Cerebellar nuclear complex (tissue), 1 donor: ENCODE data around the gene DPYSL5.
"Not testable (repeated sequence)": the region's sequence is repeated elsewhere in the genome, so short reads cannot be mapped to it uniquely, and the experiment has no call there.

ENCODE experiments used
- DNase-seq, 2 experiments: peaks; one replicate each; lab custom pipeline; 2025; lab: John Stamatoyannopoulos, UW

DPYSL5 gene

GRCh38 chr2:26901326-26902183 is 53.6 kb downstream of the DPYSL5 start:
- DNase-seq: no peak

DNA sequence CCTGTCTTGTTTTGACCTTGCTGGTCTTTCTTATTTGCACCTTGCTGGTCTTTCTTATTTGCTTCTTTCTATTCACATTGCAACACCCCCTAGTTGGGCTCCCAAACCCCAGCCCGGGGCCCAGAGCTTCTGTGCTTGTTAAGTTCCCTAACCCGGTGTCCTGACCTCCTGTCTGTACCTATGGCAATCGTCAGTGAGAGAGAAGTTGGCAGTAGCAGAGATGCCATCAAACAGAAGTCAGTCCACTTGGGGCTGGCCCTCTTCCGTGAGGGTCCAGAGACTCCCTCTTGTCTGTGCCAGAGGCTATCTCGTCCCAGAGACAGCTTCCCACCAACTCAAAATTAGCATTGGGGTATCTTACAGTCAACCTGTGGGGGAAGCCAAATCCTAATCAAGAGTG is 55.7 kb downstream of the DPYSL5 start:
- DNase-seq: no peak

GRCh38 chr2:26904839-26905238 is 56.9 kb downstream of the DPYSL5 start:
- DNase-seq: no peak

GRCh38 chr2:26905341-26906198 is 57.6 kb downstream of the DPYSL5 start:
- DNase-seq: no peak

GRCh38 chr2:26907416-26907815 is 59.5 kb downstream of the DPYSL5 start:
- no peak for DNase-seq

DNA sequence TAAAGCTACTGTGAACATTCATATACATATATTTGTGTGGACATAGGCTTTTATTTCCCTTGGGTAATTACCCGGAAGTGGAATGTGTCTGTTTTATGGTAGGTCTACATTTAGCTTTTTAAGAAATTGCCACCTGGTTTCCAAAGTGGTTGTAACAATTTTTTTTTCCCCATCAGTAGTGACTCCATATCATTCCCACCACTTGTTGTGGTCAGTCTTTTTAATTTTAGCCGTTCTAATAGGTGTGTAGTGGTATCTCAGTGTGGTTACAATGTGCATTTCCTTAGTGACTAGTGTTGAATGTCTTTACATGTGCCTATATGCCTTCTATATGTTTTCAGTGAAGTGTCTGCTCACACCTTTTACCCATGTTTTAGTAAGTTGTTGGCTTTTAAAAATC is 62.2 kb downstream of the DPYSL5 start:
- no peak for DNase-seq

DNA sequence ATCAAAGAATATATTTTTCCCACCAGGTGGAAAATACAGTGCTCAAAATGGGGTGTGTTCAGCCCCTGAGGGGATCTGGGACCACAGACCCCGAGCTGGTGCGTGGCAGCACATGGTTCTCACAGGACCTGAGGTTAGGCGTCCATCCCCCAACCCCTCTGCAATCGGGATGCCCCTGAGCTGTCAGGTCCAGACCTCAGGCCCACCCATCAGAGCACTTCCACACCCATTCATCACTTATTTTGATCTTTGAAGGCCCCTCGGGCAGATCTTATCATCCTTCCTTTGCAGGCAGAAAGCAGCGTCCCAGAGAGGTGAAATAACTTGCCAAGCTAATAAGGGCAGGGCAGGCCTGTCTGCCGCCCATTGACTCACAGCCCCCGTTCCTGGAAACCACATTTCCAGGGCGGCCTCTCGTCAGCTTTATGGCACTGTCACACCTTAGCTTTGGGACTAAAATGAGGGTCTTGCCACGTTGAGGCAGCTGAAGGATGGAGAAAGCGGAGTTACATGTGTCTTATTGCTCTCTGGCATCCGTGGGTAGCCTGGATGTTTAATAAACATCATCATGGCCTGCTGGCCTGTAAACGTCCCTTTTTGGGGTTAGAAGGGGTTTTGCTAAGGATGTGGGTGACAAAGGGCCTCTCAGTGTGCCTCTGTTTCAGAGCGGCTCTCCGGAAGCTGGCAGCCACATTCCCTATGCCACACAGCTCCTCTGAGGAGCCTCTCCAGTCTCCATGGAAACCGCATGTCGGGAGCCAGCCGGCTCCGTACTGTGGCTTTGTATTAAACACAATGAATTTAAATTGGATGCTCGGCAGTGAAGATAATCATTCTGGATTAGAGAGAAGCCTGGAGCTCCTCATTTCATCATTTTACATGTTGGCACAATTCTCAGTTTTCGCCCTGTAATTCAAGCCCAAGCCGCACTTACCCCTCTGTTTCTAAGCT is 64.3 kb downstream of the DPYSL5 start:
- peak; percentile 18 to 79 for DNase-seq

- peak; percentile 21 to 37 for DNase-seq
Measured at GRCh38 chr2:26913606-26913998, 65.7 kb downstream of the DPYSL5 start.

DNA sequence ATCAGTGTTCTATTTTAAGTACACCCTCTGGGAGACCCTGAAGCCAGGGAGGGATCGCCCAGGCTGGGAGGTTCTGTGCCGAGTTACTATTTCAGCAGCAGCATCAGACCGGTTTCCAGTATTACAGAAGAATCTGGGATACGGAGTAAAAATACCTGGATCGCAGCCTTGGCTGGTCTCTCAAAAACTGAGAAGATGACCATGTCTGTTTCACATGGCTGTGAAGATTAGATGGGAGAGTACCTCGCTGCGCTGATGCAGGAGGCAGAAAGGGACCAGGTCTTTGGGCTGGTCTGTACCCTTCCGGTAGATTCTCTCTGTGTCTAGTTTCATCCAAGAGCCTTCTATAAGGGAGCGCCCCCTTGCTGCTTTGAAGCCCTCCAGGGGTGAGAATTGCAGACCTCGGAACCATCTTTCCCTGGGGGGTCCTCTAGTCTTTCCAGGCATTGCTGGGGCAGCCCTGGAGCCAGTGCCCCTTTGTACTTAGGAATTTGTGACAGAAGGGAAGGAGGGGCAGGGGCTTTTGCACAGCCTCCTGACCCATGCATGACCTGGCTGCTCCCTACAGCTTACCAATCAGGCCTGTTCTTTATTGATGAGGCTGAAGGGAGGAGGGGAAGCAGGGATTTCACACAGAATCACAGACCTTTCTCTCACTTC is 66.2 kb downstream of the DPYSL5 start:
- DNase-seq: no peak

DNA sequence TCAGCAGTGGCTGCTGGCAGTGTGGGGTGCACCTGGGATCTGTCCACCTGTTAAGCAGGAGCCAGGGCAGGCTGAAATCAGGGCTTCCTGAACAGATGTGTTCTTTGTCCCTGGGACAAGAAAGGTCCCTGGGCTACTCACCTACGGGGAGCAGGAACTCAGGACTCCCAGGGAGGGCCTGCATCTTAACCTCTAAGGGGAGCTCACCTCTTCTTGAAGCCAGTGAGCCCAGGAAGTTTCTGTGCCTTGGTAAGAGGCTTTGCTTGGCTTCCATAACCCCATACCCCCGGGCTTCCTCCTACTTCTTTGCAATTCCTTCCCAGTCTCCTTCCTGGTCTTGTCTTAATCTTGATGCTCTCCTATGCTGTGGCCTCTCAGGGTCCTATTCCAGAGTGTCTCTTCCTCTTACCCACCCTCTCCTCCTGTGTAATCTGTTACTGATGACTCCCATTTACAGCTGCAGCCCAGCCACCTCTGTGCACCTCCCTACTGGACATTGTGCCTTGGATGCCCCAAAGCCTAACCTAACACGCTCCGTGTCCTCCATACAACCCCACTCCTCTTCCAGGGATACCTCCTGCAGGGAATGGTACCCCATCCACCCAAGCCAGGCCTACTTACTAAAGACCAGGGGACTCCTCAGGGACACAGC is 66.9 kb downstream of the DPYSL5 start:
- no peak for DNase-seq

DNA sequence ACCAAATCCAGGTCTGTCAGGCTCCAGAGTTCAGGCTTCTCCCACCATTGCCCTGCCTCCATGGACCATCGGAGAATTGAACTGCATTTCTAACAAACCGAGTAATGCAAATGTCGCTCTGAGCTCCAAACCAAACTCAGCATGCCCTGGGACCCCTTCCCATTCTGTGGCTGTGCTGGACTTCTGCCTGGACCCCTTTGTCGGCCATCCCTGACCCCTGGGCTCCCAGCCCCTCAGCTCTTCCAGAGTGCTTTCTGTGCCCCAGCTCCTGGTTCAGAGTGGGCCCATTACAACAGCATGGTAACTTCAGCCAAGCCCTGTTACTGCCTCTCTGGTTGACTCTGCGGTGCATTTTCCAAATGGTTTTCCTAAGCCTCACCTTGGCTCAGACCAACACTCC is 67.4 kb downstream of the DPYSL5 start:
- DNase-seq: no peak

- DNase-seq: no peak
Measured at GRCh38 chr2:26916128-26916692, 68.3 kb downstream of the DPYSL5 start.

GRCh38 chr2:26917135-26917836 is 69.4 kb downstream of the DPYSL5 start:
- DNase-seq: no peak

DNA sequence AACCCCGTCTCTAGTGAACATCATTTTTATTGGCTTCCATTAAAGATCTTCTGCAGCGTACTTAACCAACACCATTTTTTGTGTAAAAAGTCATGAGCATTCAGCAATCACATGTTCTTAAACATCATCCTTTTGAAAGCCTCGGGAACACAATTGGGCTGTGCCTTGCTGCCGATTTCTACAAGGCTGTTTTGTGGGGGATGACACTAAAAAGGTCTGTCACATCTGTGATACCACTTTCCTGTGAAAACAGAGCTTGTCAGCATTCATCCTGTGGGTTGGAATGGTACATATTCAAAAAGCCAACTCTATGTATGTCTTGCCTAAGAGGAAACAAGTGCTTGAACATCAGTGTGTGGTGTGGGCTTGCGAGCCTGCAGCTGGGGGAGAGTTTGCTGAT is 73.4 kb downstream of the DPYSL5 start:
- DNase-seq: no peak

DNA sequence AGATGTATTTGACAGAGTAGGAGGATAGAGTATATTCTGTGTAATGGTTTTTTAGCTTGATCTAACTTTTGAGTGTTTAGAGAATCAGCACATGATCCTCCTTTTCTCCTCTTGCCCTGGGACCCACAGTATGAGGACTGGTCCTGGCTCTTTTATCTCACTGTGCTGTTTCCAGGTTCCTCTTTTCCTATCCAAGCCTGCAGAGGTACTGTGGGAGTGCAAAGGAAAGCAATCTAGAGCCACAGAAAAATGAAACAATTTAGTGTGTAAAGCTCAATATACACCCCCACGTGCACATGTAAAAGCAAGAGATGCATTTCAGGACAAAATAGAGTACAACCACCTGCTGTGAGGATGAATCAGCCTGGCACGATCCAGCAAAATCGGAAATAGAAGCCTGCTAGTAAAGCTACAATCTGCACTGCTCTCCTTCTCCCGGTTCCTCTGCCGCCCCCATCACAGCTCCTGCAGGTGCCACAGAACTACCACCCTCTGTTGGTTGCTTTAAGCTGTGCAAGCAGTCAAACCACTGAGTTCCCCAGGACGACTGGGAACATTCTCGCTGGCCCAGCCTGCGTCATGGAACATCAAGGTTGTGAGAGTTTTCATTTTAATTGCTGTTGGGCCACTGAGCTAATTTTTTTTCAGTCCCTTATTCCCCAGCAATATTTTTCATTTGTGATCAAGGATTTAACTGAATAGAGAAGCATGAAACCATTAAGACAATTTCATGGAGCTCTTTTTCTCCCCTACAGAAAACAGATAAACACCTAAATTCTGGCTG is 74.7 kb downstream of the DPYSL5 start:
- DNase-seq: peak; percentile 16 to 70

- DNase-seq: not testable (repeated sequence)
Measured at GRCh38 chr2:26923189-26923466, 75.2 kb downstream of the DPYSL5 start.

GRCh38 chr2:26924731-26925099 is 76.8 kb downstream of the DPYSL5 start:
- DNase-seq: no peak

GRCh38 chr2:26925100-26925791 is 77.3 kb downstream of the DPYSL5 start:
- no peak for DNase-seq

DNA sequence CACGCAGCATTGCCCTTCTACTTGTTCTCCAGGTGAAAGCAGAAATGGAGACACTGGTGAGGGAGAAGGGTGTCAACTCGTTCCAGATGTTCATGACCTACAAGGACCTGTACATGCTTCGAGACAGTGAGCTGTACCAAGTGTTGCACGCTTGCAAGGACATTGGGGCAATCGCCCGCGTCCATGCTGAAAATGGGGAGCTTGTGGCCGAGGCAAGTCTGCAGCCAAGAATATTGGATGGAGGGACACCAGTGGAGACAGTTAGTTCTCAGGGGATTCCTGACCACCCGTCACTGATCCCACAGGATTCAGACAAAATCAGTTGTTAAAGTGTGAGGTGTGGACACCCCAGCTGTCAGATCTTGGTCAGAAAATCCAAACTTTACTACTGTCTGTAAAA is 79.3 kb downstream of the DPYSL5 start:
- no peak for DNase-seq
